Transverse colon (tissue), 4 donors: Measurements from ENCODE around the gene VWA5B1. TPM values are rescaled to one million over a fixed set of nuclear protein-coding genes. Genes with fewer than 3 reads are reported as not detected.

ENCODE experiments used
- DNase-seq: peaks from one replicate; pipeline ENCODE4 v3.0.0-alpha.2; 2019
- H3K27ac ChIP-seq, 4 donors: fragments of 200-600 bp; sonication (generic); 2 replicates each; pipeline ENCODE4 v1.5.1; 2016 to 2018; ENCODE audit warnings: inconsistent platforms in 4 of 4
- H3K27me3 ChIP-seq: fragments of 200-600 bp; sonication (generic); 2 replicates; pipeline ENCODE4 v1.5.1; 2017; ENCODE audit warnings: inconsistent platforms
- H3K36me3 ChIP-seq, 4 donors: fragments of 200-600 bp; sonication (generic); 2 replicates each; pipeline ENCODE4 v1.5.1; 2017 to 2019; ENCODE audit warnings: inconsistent platforms in 4 of 4
- H3K4me1 ChIP-seq, 4 donors: fragments of 200-600 bp; sonication (generic); 2 replicates each; pipeline ENCODE4 v1.5.1; 2017 to 2020; ENCODE audit warnings: inconsistent platforms in 4 of 4
- H3K4me3 ChIP-seq, 4 donors: fragments of 200-600 bp; sonication (generic); 1 replicate in 1 of 4; 2 replicates in 3 of 4; pipeline versions ENCODE4 v1.5.1 to v1.6.1; 2017 to 2019; ENCODE audit warnings: inconsistent platforms in 4 of 4
- H3K9me3 ChIP-seq, 2 donors: fragments of 200-600 bp; sonication (generic); 2 replicates each; pipeline ENCODE4 v1.5.1; 2017 to 2019; ENCODE audit warnings: inconsistent platforms in 2 of 2
- CTCF ChIP-seq, 5 experiments: fragments of 200-600 bp in 3 of 5; fragments of 450-650 bp in 2 of 5; sonication (generic) in 3 of 5; IDR thresholded peaks; 1 replicate in 2 of 5; 2 replicates in 3 of 5; pipeline ENCODE4 v1.5.1; 2016 to 2017; ENCODE audit warnings: antibody characterized with exemption in 5 of 5, inconsistent platforms in 3 of 5, mild to moderate bottlenecking in 2 of 5, moderate library complexity in 1 of 5
- EP300 ChIP-seq: sonication (generic); formaldehyde crosslinking; IDR thresholded peaks from one replicate; pipeline ENCODE4 v1.6.1; 2017; ENCODE audit warnings: antibody characterized with exemption, low read depth
- POLR2A ChIP-seq: fragments of 450-650 bp; IDR thresholded peaks from one replicate; pipeline ENCODE4 v1.6.1; 2016; ENCODE audit warnings: antibody characterized with exemption, mild to moderate bottlenecking, moderate library complexity
- POLR2AphosphoS5 ChIP-seq, 3 donors: sonication (generic); formaldehyde crosslinking; IDR thresholded peaks; one replicate each; pipeline ENCODE4 v1.6.1; 2016; ENCODE audit warnings: antibody characterized with exemption in 3 of 3
- WGBS, 2 donors: methylation state at CpG; one replicate each; pipeline ENCODE4 v1.1.5; 2018; ENCODE audit warnings: low coverage in 1 of 2; 5-methylcytosine and 5-hydroxymethylcytosine counted together
- in situ Hi-C, 4 donors: fragments of 200-750 bp; cut with MboI; loops; one replicate each; pipeline versions ENCODE4 v1.15.0 to v1.15.1; 2017; ENCODE audit warnings: low sequenced_read_pairs in 3 of 4, low pct_ligation_motif_present in 1 of 4, low pct_unique_long_range_greater_than_20kb in 1 of 4
- intact Hi-C: fragments of 100-400 bp; cut with DNase I; formaldehyde crosslinking; loops from one replicate; pipeline ENCODE4 v1.15.1; 2023; ENCODE audit warnings: low total_unique reads
- total RNA-seq, 4 donors: library from RNA; depleted of rRNA; stranded (reverse); fragments of >200 nt; gene quantifications; one replicate each; pipeline ENCODE4 v1.1.0, GENCODE V29; 2016

VWA5B1 gene, protein sequence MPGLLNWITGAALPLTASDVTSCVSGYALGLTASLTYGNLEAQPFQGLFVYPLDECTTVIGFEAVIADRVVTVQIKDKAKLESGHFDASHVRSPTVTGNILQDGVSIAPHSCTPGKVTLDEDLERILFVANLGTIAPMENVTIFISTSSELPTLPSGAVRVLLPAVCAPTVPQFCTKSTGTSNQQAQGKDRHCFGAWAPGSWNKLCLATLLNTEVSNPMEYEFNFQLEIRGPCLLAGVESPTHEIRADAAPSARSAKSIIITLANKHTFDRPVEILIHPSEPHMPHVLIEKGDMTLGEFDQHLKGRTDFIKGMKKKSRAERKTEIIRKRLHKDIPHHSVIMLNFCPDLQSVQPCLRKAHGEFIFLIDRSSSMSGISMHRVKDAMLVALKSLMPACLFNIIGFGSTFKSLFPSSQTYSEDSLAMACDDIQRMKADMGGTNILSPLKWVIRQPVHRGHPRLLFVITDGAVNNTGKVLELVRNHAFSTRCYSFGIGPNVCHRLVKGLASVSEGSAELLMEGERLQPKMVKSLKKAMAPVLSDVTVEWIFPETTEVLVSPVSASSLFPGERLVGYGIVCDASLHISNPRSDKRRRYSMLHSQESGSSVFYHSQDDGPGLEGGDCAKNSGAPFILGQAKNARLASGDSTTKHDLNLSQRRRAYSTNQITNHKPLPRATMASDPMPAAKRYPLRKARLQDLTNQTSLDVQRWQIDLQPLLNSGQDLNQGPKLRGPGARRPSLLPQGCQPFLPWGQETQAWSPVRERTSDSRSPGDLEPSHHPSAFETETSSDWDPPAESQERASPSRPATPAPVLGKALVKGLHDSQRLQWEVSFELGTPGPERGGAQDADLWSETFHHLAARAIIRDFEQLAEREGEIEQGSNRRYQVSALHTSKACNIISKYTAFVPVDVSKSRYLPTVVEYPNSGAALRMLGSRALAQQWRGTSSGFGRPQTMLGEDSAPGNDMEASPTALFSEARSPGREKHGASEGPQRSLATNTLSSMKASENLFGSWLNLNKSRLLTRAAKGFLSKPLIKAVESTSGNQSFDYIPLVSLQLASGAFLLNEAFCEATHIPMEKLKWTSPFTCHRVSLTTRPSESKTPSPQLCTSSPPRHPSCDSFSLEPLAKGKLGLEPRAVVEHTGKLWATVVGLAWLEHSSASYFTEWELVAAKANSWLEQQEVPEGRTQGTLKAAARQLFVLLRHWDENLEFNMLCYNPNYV
- total RNA-seq = not detected

DNA sequence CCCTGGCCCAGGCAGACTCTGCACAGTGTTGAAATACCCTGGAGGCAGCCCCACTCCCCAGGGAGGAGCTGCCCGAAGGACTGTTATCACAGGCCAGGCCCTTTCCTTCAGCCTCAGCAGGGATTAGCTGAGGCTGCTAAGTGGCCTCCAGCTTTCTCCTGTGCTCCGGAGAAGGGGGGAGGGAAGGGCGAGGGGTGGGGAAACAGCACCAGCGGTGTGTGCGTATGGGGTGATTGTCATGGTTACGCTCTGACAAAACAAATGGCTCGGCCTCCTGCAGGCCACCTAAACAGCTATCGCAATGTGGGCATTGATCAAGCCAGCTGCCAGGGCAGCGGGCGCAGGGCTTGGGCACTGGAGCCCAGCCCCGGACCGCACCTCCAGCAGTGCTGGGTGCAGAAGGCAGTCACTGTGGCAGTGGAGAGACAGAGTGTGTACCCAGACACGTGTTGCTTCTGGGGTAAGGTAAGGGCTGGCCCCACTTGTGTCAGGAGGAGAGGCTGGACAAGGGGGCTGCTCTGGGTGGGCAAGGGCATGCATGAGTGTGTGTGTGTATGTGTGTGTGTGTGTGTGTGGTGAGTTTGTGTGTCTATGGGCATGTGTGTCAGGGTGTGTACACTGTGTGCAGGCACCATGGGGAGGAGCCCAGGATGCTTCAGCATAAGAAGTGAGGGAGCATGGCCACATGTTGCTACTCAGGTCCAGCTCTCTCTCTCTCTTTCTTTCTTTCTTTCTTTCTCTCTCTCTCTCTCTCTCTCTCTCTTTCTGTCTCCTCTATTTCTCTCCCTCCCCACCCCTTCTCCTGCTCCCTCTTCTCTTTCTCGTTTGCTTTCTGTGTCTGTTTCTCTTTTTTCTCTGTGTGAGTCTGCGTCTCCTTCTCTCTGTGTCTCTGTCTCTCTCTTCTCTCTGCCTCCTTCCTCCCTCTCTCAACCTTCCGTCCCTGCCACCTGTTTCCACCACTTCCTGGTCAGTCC lies at the start of gene VWA5B1:
TSS of gene VWA5B1 (plus strand) at position 252 of the 974 bp plus-strand sequence. CDS start 19,727 bp downstream, outside the sequence.
- DNase-seq = no peak
- H3K27me3 ChIP-seq = peaks cover 32% of the 10 kb centered on the region
- in situ Hi-C loops = no loop called here

GRCh38 chr1:20242890-20243479 lies 47.7 kb upstream of the VWA5B1 start:
- Histone ChIP-seq H3K36me3 (no peaks in the 10 kb centered on the region), H3K4me1 (peaks cover 0 to 2% (median 0%) of the 10 kb centered on the region in 4 donors), H3K9me3 (no peaks in the 10 kb centered on the region), H3K27me3 (peaks cover 14% of the 10 kb centered on the region), H3K4me3 (no peak overlapping the region), H3K27ac (no peak overlapping the region)
- intact Hi-C loops = no loop called here
- 89 to 94% methylated on average over 11 to 33 of the region's 37 CpGs for WGBS, 2 donors
- TF ChIP-seq CTCF (IDR thresholded peaks at IDR 0.05) = no peak
- TF ChIP-seq POLR2A = no peak
- TF ChIP-seq POLR2AphosphoS5 (IDR thresholded peaks at IDR 0.05) = no peak
- no peak for TF ChIP-seq EP300
- in situ Hi-C loops = no loop called here
- no peak for DNase-seq

More for the DNA sequence above, at the start of gene VWA5B1:
- no peak for TF ChIP-seq EP300
- TF ChIP-seq CTCF (IDR thresholded peaks at IDR 0.05) = no peak
- TF ChIP-seq POLR2A = no peak
- no peak for TF ChIP-seq POLR2AphosphoS5 (IDR thresholded peaks at IDR 0.05)
- Histone ChIP-seq H3K9me3 (no peaks in the 10 kb centered on the region), H3K36me3 (no peaks in the 10 kb centered on the region), H3K27ac (no peak within 1 kb of the TSS), H3K4me1 (peaks cover 0 to 7% (median 0%) of the 10 kb centered on the region in 4 donors), H3K4me3 (no peak within 1 kb of the TSS)
- intact Hi-C loops = no loop called here
- 33 to 69% methylated on average over 4 to 16 of the region's 16 CpGs for WGBS, 2 donors

- Histone ChIP-seq H3K4me1 (peaks cover 0 to 42% (median 19%) of the 10 kb centered on the region in 4 donors), H3K9me3 (no peaks in the 10 kb centered on the region), H3K27ac (peak overlapping the region; percentile 80 to 90 (median 88)), H3K4me3 (no peak overlapping the region), H3K36me3 (no peaks in the 10 kb centered on the region), H3K27me3 (no peaks in the 10 kb centered on the region)
- in situ Hi-C loops = no loop called here
- TF ChIP-seq POLR2AphosphoS5 (IDR thresholded peaks at IDR 0.05) = no peak
- no peak for TF ChIP-seq CTCF (IDR thresholded peaks at IDR 0.05)
- no peak for TF ChIP-seq EP300
- no peak for TF ChIP-seq POLR2A
- intact Hi-C loops = no loop called here
- no peak for DNase-seq
- WGBS, 2 donors = 32 to 54% methylated on average over 4 of the region's 4 CpGs
Observed at GRCh38 chr1:20248971-20249612, 41.6 kb upstream of the VWA5B1 start.
